Measurements from ENCODE around the gene DGKB.

DNA sequence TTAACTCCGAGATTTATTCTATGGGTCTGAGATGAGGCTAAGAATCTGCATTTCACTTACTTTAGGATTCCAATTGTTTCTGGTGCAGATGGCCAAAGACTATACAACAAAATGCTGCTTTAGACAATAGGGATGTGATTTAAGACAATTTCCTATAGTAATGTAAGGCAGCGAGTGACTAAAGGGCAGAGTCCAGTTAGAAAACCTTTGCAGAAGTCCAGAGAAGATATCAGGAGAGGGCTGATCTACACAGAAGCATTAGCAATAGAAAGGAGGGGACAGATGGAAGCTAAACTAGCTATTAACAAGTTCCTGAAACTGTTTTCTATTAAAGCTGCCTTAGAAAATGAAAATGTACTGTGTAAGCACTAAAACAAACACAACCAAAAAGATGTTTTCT is 398.9 kb downstream of the DGKB start:
- TF ChIP-seq POLR2A (IDR thresholded peaks at IDR 0.05) = no peak
- TF ChIP-seq, protein P1, sequence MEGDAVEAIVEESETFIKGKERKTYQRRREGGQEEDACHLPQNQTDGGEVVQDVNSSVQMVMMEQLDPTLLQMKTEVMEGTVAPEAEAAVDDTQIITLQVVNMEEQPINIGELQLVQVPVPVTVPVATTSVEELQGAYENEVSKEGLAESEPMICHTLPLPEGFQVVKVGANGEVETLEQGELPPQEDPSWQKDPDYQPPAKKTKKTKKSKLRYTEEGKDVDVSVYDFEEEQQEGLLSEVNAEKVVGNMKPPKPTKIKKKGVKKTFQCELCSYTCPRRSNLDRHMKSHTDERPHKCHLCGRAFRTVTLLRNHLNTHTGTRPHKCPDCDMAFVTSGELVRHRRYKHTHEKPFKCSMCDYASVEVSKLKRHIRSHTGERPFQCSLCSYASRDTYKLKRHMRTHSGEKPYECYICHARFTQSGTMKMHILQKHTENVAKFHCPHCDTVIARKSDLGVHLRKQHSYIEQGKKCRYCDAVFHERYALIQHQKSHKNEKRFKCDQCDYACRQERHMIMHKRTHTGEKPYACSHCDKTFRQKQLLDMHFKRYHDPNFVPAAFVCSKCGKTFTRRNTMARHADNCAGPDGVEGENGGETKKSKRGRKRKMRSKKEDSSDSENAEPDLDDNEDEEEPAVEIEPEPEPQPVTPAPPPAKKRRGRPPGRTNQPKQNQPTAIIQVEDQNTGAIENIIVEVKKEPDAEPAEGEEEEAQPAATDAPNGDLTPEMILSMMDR (IDR thresholded peaks at IDR 0.05) = no peak
